ENCODE data around the gene TIMELESS.
"Not testable (repeated sequence)": the region's sequence is repeated elsewhere in the genome, so short reads cannot be mapped to it uniquely, and the experiment has no call there.

TIMELESS gene, protein sequence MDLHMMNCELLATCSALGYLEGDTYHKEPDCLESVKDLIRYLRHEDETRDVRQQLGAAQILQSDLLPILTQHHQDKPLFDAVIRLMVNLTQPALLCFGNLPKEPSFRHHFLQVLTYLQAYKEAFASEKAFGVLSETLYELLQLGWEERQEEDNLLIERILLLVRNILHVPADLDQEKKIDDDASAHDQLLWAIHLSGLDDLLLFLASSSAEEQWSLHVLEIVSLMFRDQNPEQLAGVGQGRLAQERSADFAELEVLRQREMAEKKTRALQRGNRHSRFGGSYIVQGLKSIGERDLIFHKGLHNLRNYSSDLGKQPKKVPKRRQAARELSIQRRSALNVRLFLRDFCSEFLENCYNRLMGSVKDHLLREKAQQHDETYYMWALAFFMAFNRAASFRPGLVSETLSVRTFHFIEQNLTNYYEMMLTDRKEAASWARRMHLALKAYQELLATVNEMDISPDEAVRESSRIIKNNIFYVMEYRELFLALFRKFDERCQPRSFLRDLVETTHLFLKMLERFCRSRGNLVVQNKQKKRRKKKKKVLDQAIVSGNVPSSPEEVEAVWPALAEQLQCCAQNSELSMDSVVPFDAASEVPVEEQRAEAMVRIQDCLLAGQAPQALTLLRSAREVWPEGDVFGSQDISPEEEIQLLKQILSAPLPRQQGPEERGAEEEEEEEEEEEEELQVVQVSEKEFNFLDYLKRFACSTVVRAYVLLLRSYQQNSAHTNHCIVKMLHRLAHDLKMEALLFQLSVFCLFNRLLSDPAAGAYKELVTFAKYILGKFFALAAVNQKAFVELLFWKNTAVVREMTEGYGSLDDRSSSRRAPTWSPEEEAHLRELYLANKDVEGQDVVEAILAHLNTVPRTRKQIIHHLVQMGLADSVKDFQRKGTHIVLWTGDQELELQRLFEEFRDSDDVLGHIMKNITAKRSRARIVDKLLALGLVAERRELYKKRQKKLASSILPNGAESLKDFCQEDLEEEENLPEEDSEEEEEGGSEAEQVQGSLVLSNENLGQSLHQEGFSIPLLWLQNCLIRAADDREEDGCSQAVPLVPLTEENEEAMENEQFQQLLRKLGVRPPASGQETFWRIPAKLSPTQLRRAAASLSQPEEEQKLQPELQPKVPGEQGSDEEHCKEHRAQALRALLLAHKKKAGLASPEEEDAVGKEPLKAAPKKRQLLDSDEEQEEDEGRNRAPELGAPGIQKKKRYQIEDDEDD

GRCh38 chr12:56448860-56449621, at the start of gene TIMELESS:
TIMELESS (minus strand) TSS chr12:56449426; CDS start chr12:56434170, 15,256 bp downstream.
- DNase-seq: peak; percentile 91 to 95

- DNase-seq: not testable (repeated sequence)
Observed at GRCh38 chr12:56498126-56498902, 49.1 kb upstream of the TIMELESS start.

GRCh38 chr12:56496704-56497103, 47.5 kb upstream of the TIMELESS start:
- not testable (repeated sequence) for DNase-seq

DNA sequence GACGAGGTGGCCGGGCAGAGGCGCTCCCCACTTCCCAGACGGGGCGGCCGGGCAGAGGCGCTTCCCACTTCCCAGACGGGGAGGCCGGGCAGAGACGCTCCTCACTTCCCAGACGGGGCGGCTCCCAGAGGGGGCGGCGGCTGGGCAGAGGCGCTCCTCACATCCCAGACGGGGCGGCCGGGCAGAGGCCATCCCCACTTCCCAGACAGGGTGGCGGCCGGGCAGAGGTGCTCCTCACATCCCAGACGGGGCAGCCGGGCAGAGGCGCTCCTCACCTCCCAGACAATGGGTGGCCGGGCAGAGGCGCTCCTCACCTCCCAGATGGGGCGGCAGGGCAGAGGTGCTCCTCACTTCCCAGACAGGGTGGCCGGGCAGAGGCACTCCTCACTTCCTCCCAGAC, 45.3 kb upstream of the TIMELESS start:
- DNase-seq: not testable (repeated sequence)

DNA sequence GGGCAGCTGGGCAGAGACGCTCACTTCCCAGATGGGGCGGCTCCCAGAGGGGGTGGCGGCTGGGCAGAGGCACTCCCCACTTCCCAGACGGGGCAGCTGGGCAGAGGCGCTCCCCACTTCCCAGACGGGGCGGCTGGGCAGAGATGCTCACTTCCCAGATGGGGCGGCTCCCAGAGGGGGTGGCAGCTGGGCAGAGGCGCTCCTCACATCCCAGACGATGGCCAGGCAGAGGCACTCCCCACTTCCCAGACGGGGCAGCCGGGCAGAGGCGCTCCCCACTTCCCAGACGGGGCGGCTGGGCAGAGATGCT, 44.8 kb upstream of the TIMELESS start:
- not testable (repeated sequence) for DNase-seq

GRCh38 chr12:56493409-56494105, 44.3 kb upstream of the TIMELESS start:
- not testable (repeated sequence) for DNase-seq

GRCh38 chr12:56490360-56490759, 41.1 kb upstream of the TIMELESS start:
- no peak for DNase-seq

GRCh38 chr12:56488041-56488955, 39.1 kb upstream of the TIMELESS start, which contains the start of gene GLS2:
GLS2 (minus strand) TSS chr12:56488161; CDS start chr12:56488118, 43 bp downstream.
- DNase-seq: peak; percentile 34 to 77

- DNase-seq: no peak
Observed at GRCh38 chr12:56487448-56488040, 38.3 kb upstream of the TIMELESS start.

GRCh38 chr12:56486694-56487093, 37.5 kb upstream of the TIMELESS start:
- no peak for DNase-seq

DNA sequence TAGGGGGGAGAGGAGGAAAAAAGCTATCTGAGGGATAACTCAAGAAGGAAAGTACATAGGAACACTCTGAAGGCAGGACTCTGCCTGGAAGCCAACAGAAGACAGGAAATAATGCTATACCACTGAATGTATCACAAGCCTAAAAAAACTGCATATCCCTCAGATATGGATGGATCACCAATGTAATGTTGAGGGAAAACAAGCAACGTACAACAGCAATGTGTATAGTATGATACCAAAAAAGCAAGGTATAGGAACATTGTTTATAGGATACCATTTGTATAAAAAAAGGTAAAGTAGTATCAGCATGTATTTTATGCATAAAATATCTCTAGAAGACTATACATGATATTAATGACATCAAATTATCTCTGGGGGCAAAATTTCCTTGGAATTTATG, 35.3 kb upstream of the TIMELESS start:
- DNase-seq: no peak

- no peak for DNase-seq
Observed at GRCh38 chr12:56479625-56480024, 30.4 kb upstream of the TIMELESS start.

DNA sequence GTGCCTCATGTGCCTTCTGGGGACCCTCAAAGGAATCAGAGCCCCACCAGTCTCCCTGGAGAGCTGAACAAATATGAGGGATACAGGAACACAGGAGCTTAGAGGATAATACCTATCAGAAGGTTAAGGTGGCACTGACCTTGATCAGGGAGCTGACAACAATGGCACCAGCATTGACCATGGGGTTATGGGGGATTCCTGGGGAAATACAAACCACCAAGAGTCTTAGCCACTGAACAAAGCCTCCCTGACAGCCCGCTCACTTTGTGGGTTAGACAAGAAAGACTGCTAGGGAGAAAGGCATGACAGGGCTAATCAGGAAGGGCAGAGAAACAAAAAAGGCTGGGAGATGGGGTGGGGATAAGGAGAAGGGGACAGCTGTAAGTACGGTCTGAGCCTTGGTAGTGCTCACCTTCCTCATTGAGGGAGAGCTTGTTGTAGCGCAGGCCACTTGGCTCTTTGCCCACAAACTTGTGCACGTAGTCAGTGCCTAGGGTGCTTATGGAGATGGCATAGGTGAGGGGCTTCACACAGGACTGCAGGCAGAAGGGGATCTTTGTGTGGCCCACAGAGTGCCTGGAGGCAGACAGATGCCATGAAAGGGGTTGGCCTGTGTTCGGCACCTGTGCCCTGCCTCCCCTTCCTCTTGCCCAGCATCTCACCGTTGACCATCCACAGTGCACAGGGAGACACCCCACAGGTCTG, 28.4 kb upstream of the TIMELESS start:
- DNase-seq: no peak

GRCh38 chr12:56476972-56477432, 27.8 kb upstream of the TIMELESS start:
- DNase-seq: no peak

GRCh38 chr12:56476143-56476542, 26.9 kb upstream of the TIMELESS start:
- DNase-seq: no peak

DNA sequence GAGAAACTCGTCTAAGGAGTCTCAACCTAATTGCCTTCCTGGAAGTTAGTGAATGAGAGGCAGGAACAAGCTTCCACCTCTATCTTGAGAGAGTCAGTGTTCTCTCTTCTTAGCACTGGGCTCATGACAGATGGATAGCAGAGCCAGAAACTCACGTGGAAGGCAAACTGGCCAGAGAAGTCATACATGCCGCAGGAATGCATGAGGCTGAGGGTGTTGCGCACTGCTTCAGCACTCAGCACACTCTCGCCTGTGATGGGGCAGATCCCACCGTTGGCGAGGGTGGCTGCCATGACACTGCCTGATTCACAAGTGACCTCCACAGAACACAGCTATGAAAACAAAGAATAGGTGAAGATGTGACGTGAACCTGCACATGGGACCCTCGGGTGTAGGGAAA, 25.2 kb upstream of the TIMELESS start:
- DNase-seq: no peak

DNA sequence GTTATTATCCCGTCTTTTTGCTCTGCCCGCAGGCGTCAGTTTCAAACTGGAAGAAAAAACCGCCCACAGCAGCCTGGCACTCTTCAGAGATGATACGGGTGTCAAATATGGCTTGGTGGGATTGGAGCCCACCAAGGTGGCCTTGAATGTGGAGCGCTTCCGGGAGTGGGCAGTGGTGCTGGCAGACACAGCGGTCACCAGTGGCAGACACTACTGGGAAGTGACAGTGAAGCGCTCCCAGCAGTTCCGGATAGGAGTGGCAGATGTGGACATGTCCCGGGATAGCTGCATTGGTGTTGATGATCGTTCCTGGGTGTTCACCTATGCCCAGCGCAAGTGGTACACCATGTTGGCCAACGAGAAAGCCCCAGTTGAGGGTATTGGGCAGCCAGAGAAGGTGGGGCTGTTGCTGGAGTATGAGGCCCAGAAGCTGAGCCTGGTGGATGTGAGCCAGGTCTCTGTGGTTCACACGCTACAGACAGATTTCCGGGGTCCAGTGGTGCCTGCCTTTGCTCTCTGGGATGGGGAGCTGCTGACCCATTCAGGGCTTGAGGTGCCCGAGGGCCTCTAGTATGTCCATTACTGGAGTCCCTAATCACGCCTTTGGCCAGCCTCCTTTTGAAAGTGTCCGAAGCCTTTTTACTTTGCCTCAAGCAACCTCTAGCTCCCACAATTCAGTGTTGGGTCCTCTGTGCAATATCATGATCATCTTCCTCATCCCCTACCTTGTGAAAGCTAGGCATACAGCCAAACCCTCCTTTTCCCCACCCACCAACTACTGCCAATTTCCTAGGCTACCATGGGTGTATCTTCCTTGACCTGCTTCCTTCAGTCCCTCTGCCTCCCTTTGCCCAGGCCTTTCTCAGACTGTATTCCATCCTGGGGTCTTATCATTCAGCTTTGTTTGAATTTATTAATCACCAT, 20.0 kb upstream of the TIMELESS start:
- peak in 1 of 2 experiments; percentile 18 for DNase-seq
